GM21825 (cell line): ENCODE measurements around the gene UBE2R2.
"Not testable (repeated sequence)": the region's sequence is repeated elsewhere in the genome, so short reads cannot be mapped to it uniquely, and the experiment has no call there.

Experiments
- ATAC-seq: cut with Tn5 transposase; IDR thresholded peaks from one replicate; pipeline ENCODE4 v1.9.1; 2021; ENCODE audit warnings: mild to moderate bottlenecking, moderate library complexity; ENCODE audit not compliant: unreplicated experiment

Gene UBE2R2

GRCh38 chr9:33837138-33837537 is 20.2 kb downstream of the UBE2R2 start:
- ATAC-seq = no peak

GRCh38 chr9:33840381-33840780 is 23.4 kb downstream of the UBE2R2 start:
- no peak for ATAC-seq

GRCh38 chr9:33843312-33843961 is 26.5 kb downstream of the UBE2R2 start:
- no peak for ATAC-seq

- ATAC-seq = no peak
Measured at GRCh38 chr9:33846231-33846630, 29.3 kb downstream of the UBE2R2 start.

- ATAC-seq = not testable (repeated sequence)
Measured at GRCh38 chr9:33847894-33848205, 30.9 kb downstream of the UBE2R2 start.

- ATAC-seq = no peak
Measured at GRCh38 chr9:33850267-33850629, 33.3 kb downstream of the UBE2R2 start.

GRCh38 chr9:33850677-33851076 is 33.7 kb downstream of the UBE2R2 start:
- ATAC-seq = no peak

GRCh38 chr9:33851301-33851700 is 34.3 kb downstream of the UBE2R2 start:
- ATAC-seq = no peak

- no peak for ATAC-seq
Measured at GRCh38 chr9:33852216-33852826, 35.4 kb downstream of the UBE2R2 start.

- ATAC-seq = no peak
Measured at GRCh38 chr9:33856247-33856646, 39.3 kb downstream of the UBE2R2 start.

- no peak for ATAC-seq
Measured at GRCh38 chr9:33858423-33858822, 41.5 kb downstream of the UBE2R2 start.

- no peak for ATAC-seq
Measured at GRCh38 chr9:33860200-33860871, 43.4 kb downstream of the UBE2R2 start.

GRCh38 chr9:33861917-33862453 is 45.0 kb downstream of the UBE2R2 start:
- no peak for ATAC-seq

- not testable (repeated sequence) for ATAC-seq
Measured at GRCh38 chr9:33863027-33863426, 46.1 kb downstream of the UBE2R2 start.

GRCh38 chr9:33867747-33868439 is 50.9 kb downstream of the UBE2R2 start:
- no peak for ATAC-seq

GRCh38 chr9:33868440-33868973 is 51.5 kb downstream of the UBE2R2 start:
- no peak for ATAC-seq

GRCh38 chr9:33869243-33869642 is 52.3 kb downstream of the UBE2R2 start:
- not testable (repeated sequence) for ATAC-seq

GRCh38 chr9:33877727-33878489 is 60.9 kb downstream of the UBE2R2 start:
- ATAC-seq = no peak

- no peak for ATAC-seq
Measured at GRCh38 chr9:33878691-33879366, 61.9 kb downstream of the UBE2R2 start.
